Liver (tissue), 3 donors: ENCODE results near the gene VEGFA.

ENCODE experiments used
- CTCF ChIP-seq: fragments of 150-350 bp; IDR thresholded peaks from 2 replicates; pipeline ENCODE4 v1.5.1; 2017; ENCODE audit warnings: improper control_type of control experiment, low read depth, low read length; ENCODE audit not compliant: missing input control
- EGR1 ChIP-seq, 2 donors: IDR thresholded peaks; 2 replicates each; pipeline ENCODE4 v1.6.1; 2016 to 2018; ENCODE audit warnings: antibody characterized with exemption in 2 of 2, low read depth in 2 of 2
- MAX ChIP-seq: IDR thresholded peaks from 2 replicates; pipeline ENCODE4 v1.6.1; 2016; ENCODE audit warnings: antibody characterized with exemption
- SP1 ChIP-seq: IDR thresholded peaks from 2 replicates; pipeline ENCODE4 v1.6.1; 2018; ENCODE audit warnings: antibody characterized with exemption, mild to moderate bottlenecking
- YY1 ChIP-seq: IDR thresholded peaks from 2 replicates; pipeline ENCODE4 v1.6.1; 2016; ENCODE audit warnings: antibody characterized with exemption, mild to moderate bottlenecking
- ZBTB33 ChIP-seq: IDR thresholded peaks from 2 replicates; pipeline ENCODE4 v1.6.1; 2016; ENCODE audit warnings: antibody characterized with exemption
- donor health status: healthy.
- donor health status: healthy.

GRCh38 chr6:43797919-43798318, 27.9 kb downstream of the VEGFA start:
- no peak for TF ChIP-seq CTCF
- TF ChIP-seq EGR1 (IDR thresholded peaks at IDR 0.05; ENCODE audit: low read depth in 2 of 2): no peak
- no peak for TF ChIP-seq SP1
- TF ChIP-seq MAX: no peak
- TF ChIP-seq YY1: no peak
- no peak for TF ChIP-seq ZBTB33
